HG03575 (cell line): ENCODE measurements around the gene NPTX2.

ENCODE experiments used
- ATAC-seq: cut with Tn5 transposase; IDR thresholded peaks from one replicate; pipeline ENCODE4 v1.9.1; 2021; ENCODE audit not compliant: unreplicated experiment, insufficient number of reproducible peaks, low FRiP score; ENCODE audit errors: extremely low read depth

NPTX2 gene

GRCh38 chr7:98643236-98643985 lies 26.3 kb downstream of the NPTX2 start:
- no peak for ATAC-seq

- ATAC-seq, result no peak
Measured at GRCh38 chr7:98646465-98646864, 29.4 kb downstream of the NPTX2 start.

GRCh38 chr7:98647326-98647725 lies 30.2 kb downstream of the NPTX2 start:
- ATAC-seq, result no peak

- no peak for ATAC-seq
Measured at GRCh38 chr7:98651760-98652159, 34.7 kb downstream of the NPTX2 start.

- no peak for ATAC-seq
Measured at GRCh38 chr7:98653601-98654310, 36.7 kb downstream of the NPTX2 start.

- no peak for ATAC-seq
Measured at GRCh38 chr7:98654524-98655272, 37.6 kb downstream of the NPTX2 start.

GRCh38 chr7:98655611-98656010 lies 38.5 kb downstream of the NPTX2 start:
- no peak for ATAC-seq

- ATAC-seq, result no peak
Measured at GRCh38 chr7:98656899-98657298, 39.8 kb downstream of the NPTX2 start.

GRCh38 chr7:98657736-98658135 lies 40.7 kb downstream of the NPTX2 start:
- no peak for ATAC-seq

- no peak for ATAC-seq
Measured at GRCh38 chr7:98659756-98660155, 42.7 kb downstream of the NPTX2 start.

- ATAC-seq, result no peak
Measured at GRCh38 chr7:98661607-98662006, 44.5 kb downstream of the NPTX2 start.

- no peak for ATAC-seq
Measured at GRCh38 chr7:98662289-98662688, 45.2 kb downstream of the NPTX2 start.

GRCh38 chr7:98664882-98665281 lies 47.8 kb downstream of the NPTX2 start:
- ATAC-seq, result no peak

- no peak for ATAC-seq
Measured at GRCh38 chr7:98668255-98668654, 51.2 kb downstream of the NPTX2 start.

- ATAC-seq, result no peak
Measured at GRCh38 chr7:98669329-98670000, 52.4 kb downstream of the NPTX2 start.

- ATAC-seq, result no peak
Measured at GRCh38 chr7:98670186-98670585, 53.1 kb downstream of the NPTX2 start.

GRCh38 chr7:98671733-98672331 lies 54.7 kb downstream of the NPTX2 start:
- no peak for ATAC-seq

- ATAC-seq, result no peak
Measured at GRCh38 chr7:98674461-98674860, 57.4 kb downstream of the NPTX2 start.

GRCh38 chr7:98674881-98675280 lies 57.8 kb downstream of the NPTX2 start:
- no peak for ATAC-seq
